GM19099 (cell line): Measurements from ENCODE around the gene GOT2.
A peak's percentile ranks its signal among the peaks of the same experiment; 100 is the strongest.

ENCODE experiments used
- POLR2A ChIP-seq: IDR thresholded peaks from 3 replicates; pipeline ENCODE4 v1.6.1; 2011; ENCODE audit warnings: low read depth; ENCODE audit not compliant: insufficient read length; ENCODE audit errors: extremely low read depth

Gene GOT2

DNA sequence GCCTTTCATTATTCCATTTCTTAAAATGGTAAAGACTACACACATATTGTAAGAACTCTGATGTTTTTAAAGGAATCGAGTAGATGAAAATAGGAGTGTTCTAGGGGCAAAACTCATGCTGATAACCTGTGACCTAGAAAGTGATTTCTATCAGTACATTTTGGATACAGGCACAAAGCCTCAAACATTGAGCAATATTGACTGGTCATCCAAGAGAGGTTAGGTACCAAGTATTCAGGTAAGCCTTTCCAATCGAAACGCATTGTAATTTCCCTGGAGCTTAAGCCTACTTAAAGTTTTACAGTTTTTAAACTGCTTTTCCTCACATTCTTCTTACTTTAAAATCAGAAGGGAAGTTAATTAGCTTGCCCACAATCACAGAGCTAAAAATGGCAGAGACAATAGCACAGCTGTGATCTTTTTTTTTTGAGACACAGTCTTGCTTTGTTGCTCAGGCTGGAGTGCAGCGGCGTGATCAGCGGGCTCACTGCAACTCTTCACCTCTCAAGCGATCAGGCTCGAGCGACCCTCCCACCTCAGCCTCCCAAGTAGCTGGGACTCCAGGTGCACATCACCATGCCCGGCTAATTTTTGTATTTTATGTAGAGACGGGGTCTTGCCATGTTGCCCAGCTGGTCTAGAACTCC is 3.3 kb downstream of the GOT2 start:
- no peak for TF ChIP-seq POLR2A

- no peak for TF ChIP-seq POLR2A
Observed at GRCh38 chr16:58727796-58728568, 6.1 kb downstream of the GOT2 start.

DNA sequence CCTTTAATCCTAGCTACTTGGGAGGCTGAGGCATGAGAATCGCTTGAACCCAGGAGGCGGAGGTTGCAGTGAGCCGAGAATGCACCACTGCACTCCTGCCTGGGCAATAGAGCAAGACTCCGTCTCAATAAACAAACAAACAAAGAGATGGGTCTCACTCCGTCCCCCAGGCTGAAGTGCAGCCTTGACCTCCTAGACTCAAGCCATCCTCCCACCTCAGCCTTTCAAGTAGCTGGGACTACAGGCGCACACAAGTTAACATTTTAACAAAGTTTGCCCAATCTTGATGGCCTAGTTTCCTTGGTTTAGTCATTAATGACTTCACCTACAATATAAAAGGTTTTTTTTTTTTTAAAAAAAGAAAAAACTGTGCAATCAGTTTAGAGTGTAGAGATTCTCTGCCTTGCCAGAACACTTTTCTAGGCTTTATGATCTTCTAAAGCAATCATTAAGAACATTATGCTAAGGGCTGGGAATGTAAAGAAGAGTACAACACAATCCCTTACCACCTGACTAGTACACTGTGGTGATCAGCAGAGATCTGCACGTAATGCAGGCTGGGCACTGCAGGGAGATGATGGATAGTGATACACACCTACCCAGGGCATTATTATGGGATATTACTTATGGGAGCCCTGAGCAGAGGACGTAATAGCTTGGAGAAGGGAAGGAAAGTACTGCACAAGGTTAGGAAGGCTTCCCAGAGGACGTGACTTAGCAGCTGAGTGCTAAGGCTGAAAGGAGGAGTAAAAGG is 6.9 kb downstream of the GOT2 start:
- no peak for TF ChIP-seq POLR2A

DNA sequence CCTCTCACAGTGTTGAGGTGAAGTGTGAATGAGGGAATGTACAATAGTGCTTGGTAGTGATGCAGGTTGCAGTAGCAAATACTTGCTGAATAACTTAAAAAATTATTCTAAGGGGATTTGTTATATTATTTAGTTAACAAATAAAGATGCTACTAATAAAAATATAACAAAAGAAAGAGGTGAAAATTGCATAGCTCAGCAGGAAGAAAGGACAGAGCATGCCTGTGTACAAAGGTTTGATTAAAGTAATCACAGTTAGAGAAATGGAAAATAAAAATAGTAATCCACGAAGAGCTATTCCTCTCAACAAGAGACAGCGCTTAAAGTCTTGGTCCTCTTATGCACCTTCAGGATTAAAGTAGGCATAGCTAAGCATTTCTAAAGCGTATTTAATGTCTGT is 11.0 kb downstream of the GOT2 start:
- no peak for TF ChIP-seq POLR2A

DNA sequence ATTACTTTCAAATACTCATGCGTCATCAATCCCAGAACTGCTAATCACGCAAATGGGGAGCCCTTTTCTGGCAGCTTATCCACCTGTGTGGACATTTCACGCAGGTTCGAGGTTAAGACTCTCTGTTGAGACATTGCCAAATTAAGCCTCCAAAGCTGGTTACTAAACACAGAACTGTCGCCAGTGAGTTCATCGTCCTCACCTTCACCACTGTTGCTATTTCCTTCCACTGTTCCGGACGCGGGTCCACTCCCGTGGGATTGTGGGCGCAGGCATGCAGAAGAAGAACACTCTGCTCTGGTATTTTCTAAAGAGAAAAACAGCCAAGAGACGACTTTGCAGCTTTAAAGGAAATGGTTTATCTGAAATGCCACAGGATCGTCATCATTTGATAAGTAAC is 16.1 kb downstream of the GOT2 start:
- TF ChIP-seq POLR2A = no peak

DNA sequence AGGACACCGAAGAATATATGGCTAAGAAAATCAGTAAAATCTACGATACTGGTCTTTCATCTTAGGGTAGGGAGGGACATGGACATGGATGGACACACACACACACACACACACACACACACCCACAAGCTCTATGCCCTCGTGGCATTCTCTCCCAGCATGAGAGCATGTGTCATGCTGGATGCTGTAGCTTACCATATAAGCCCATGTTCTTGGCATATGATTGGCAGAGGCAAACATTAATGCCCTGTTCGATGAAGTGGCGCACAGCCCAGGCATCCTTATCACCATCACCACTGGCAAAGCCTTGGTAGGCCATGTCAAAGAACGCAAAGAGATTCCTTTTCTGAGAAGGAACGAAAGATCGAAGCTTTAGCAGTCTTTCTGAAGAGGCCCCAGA is 17.6 kb downstream of the GOT2 start:
- TF ChIP-seq POLR2A = no peak

DNA sequence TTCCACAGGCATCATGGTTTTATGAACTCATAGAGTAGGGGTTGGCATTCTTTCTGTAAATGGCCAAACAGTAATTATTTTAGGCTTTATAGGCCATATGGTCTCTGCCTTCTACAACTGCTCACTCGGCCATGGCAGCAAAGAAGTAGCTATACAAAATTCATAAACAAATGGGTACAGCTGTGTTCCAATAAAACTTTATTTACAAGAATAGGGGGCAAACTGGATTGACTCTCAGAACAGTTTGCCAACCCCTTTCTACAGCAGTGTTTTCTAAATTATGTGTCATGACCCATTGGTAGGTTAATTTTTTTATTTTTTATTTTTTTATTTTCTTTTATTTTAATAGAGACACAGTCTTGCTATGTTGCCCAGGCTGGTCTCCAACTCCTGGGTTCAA is 20.4 kb downstream of the GOT2 start:
- TF ChIP-seq POLR2A = no peak

- TF ChIP-seq POLR2A = no peak
Observed at GRCh38 chr16:58709333-58709732, 24.8 kb downstream of the GOT2 start.

- TF ChIP-seq POLR2A = no peak
Observed at GRCh38 chr16:58699151-58699550, 35.0 kb downstream of the GOT2 start.

DNA sequence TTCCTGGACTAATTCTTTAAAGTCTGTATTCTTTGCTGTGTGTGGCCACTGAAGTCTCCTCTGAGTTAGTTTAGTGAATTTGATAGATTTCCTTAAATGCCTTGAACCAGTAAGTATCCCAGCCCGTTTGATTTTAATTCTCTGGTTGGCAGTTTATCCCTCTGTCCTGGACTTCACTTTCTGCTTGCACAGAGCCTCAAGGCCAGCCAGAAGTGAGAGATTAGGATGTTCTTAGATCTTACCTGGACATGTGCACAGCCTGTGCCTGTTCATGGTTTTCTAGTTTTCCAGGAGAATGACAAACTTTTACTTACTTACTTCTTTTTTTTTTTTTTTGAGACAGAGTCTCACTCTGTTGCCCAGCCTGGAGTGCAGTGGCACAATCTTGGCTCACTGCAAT is 38.7 kb downstream of the GOT2 start:
- TF ChIP-seq POLR2A = no peak

DNA sequence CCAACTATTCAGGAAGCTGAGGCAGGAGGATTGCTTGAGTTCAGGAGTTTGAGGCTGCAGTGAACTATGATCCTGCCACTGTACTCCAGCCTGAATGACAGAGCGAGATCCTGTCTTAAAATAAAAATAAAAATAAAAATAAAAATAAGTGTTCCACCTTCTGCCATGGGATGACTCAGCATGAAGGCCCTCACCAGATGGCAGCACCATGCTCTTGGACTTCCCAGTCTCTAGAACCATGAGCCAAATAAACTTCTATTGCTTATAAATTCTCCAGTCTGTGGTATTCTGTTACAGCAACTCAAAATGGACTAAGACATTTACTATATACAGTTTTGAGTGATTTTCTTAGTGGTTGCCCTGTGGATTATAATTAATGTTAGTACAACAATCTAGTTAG is 41.7 kb downstream of the GOT2 start:
- no peak for TF ChIP-seq POLR2A

DNA sequence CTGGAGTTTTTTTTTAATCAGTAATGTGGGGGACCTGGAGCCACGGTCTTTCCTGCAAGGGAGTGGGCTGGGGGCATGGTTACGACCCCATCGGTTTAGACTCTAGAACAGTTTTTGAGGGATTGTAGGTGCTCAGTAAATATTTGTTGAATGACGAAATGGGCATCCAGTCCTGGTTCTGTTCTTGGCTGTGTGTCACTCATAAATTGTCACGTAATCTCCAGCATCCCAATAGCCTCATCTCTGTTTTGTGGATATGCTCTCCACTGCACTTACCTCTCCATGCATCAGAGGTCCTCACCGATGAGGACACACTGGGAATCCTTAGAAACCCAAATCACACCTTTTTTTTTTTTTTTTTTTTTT is 49.0 kb downstream of the GOT2 start:
- no peak for TF ChIP-seq POLR2A

- TF ChIP-seq POLR2A = peak; percentile 56
Observed at GRCh38 chr16:58684354-58685083, 49.6 kb downstream of the GOT2 start, which contains the start of gene SLC38A7. Gene SLC38A7, minus strand, starts transcription at chr16:58684770. Its CDS starts 4,644 bp downstream, at chr16:58680126.

GRCh38 chr16:58684001-58684353 is 50.1 kb downstream of the GOT2 start:
- TF ChIP-seq POLR2A = no peak

- no peak for TF ChIP-seq POLR2A
Observed at GRCh38 chr16:58679763-58680162, 54.4 kb downstream of the GOT2 start.

DNA sequence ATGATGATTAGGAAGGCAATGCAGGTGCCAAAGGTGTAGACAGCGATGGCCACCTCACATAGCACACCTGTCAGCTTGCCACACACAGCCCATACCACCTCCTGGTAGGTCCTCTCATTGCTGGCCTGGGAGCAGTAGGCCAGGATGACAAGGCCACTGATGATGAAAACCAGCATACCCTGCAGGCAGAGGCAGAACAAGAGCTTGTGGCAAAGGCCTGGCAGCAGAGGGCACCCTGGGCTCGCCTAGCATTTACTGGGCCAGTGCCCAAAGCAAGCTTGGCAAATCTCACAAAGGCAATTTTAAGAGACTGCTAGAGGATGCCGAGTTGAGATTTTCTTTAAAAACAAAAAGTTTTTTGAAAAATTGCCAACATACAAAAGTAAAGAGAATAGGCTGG is 55.4 kb downstream of the GOT2 start:
- TF ChIP-seq POLR2A = no peak

GRCh38 chr16:58678269-58678668 is 55.8 kb downstream of the GOT2 start:
- TF ChIP-seq POLR2A = no peak
